ENCODE results near the gene TPM1.
"Not testable (repeated sequence)": the region's sequence is repeated elsewhere in the genome, so short reads cannot be mapped to it uniquely, and the experiment has no call there.

The TPM1 gene

GRCh38 chr15:63105354-63105753, 62.8 kb downstream of the TPM1 start:
- not testable (repeated sequence) for DNase-seq

GRCh38 chr15:63107895-63108546, 65.5 kb downstream of the TPM1 start:
- no peak for DNase-seq

- no peak for DNase-seq
Observed at GRCh38 chr15:63109498-63109897, 67.0 kb downstream of the TPM1 start.

GRCh38 chr15:63109920-63110319, 67.4 kb downstream of the TPM1 start:
- no peak for DNase-seq

- DNase-seq, result no peak
Observed at GRCh38 chr15:63110428-63111026, 68.0 kb downstream of the TPM1 start.

- DNase-seq, result no peak
Observed at GRCh38 chr15:63111481-63111880, 68.9 kb downstream of the TPM1 start.

GRCh38 chr15:63112871-63113270, 70.3 kb downstream of the TPM1 start:
- no peak for DNase-seq

GRCh38 chr15:63114465-63114864, 71.9 kb downstream of the TPM1 start:
- no peak for DNase-seq

Measured in CD4-positive, alpha-beta T cell treated with Interleukin-4 for 4 hours (primary cell).